Lung (tissue), 12 donors: ENCODE results near the gene TRPM4. TPM values are rescaled to one million over a fixed set of nuclear protein-coding genes. Genes with fewer than 3 reads are reported as not detected.
A peak's percentile ranks its signal among the peaks of the same experiment; 100 is the strongest.

ENCODE experiments used
- ATAC-seq: fragments of 200-7000 bp; cut with Tn5 transposase; one replicate; pipeline ENCODE4 v1.9.1; 2020; ENCODE audit warnings: moderate number of reproducible peaks; ENCODE audit not compliant: insufficient read depth, low FRiP score
- DNase-seq, 3 donors: peaks; one replicate each; pipeline ENCODE4 v3.0.0-alpha.2; 2013 to 2017
- H3K27ac ChIP-seq, 2 donors: one replicate each; pipeline ENCODE4 v1.5.1; 2013; ENCODE audit warnings: mild to moderate bottlenecking in 2 of 2, moderate library complexity in 2 of 2, control low read depth in 1 of 2, inconsistent platforms in 1 of 2, low read depth in 1 of 2, low read length in 1 of 2
- H3K27me3 ChIP-seq, 3 donors: one replicate each; pipeline ENCODE4 v1.5.1; 2013; ENCODE audit warnings: low read length in 2 of 3; ENCODE audit not compliant: control insufficient read depth in 3 of 3, insufficient read depth in 3 of 3
- H3K36me3 ChIP-seq, 4 donors: one replicate each; pipeline ENCODE4 v1.5.1; 2013; ENCODE audit warnings: low read length in 4 of 4, mild to moderate bottlenecking in 1 of 4, moderate library complexity in 1 of 4; ENCODE audit not compliant: control insufficient read depth in 4 of 4, insufficient read depth in 4 of 4
- H3K4me1 ChIP-seq, 5 donors: one replicate each; pipeline ENCODE4 v1.5.1; 2013; ENCODE audit warnings: low read length in 5 of 5, mild to moderate bottlenecking in 2 of 5, moderate library complexity in 1 of 5; ENCODE audit not compliant: control insufficient read depth in 5 of 5, insufficient read depth in 5 of 5
- H3K4me3 ChIP-seq: one replicate; pipeline ENCODE4 v1.5.1; 2013; ENCODE audit warnings: mild to moderate bottlenecking, control low read depth, moderate library complexity
- H3K9ac ChIP-seq, 2 donors: one replicate each; pipeline ENCODE4 v1.5.1; 2013; ENCODE audit warnings: low read length in 2 of 2, control low read depth in 1 of 2; ENCODE audit not compliant: insufficient read depth in 1 of 2
- H3K9me3 ChIP-seq, 4 donors: one replicate each; pipeline ENCODE4 v1.5.1; 2013; ENCODE audit warnings: low read length in 3 of 4, mild to moderate bottlenecking in 1 of 4, moderate library complexity in 1 of 4; ENCODE audit not compliant: control insufficient read depth in 4 of 4, insufficient read depth in 3 of 4
- WGBS, 2 donors: extraction: QIAGEN DNeasy Blood & Tissue Kit; methylation state at CpG; one replicate each; pipeline ENCODE4 v1.1.7; 2013; 5-methylcytosine and 5-hydroxymethylcytosine counted together
- polyA plus RNA-seq, 2 donors: library from polyadenylated mRNA; stranded (reverse); fragments of 200-250 nt; gene quantifications; one replicate each; pipeline ENCODE4 v1.2.1, GENCODE V29; 2013
- total RNA-seq, 2 donors: library from RNA; depleted of rRNA in 1 of 2; stranded (reverse); fragments of >200 nt in 1 of 2; gene quantifications; one replicate each; pipeline ENCODE4 v1.2.1, GENCODE V29; 2014 to 2021
- TF ChIP-seq, protein P1 (sequence below): IDR thresholded peaks from 2 replicates; pipeline ENCODE4 v1.5.1; 2012; ENCODE audit warnings: mild to moderate bottlenecking; ENCODE audit errors: control extremely low read depth, extremely low read depth
- donor health status: control.
- donor health status: control.
- donor health status: Bipolar disorder and iron deficiency.
- donor health status: healthy.
- donor health status: DM: yes; HTN: yes; CAD: no.

Gene TRPM4
- total and polyA plus RNA-seq, 4 donors: 15.6 to 70.1 (median 22.4) TPM

DNA sequence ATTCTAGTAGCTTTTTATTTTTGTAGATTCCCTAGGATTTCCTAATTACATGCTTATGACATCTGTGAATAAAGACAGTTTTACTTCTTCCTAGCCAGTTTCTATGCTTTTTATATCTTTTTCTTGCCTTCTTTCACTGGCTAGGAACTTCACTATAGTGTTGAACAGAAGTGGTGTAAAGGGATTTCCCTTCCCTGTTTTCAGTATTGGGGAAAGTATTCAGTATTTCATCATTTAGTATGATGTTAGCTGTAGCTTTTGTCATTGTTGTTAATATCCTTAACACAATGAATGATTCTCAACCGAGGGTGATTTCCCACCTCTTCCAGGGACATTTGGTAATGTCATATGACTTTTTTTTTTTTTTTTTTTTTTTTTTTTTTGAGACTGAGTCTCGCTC, 90.1 kb downstream of the TRPM4 start:
- Histone ChIP-seq H3K27me3 (no peaks in the 10 kb centered on the region), H3K4me3 (no peak overlapping the region), H3K36me3 (no peaks in the 10 kb centered on the region), H3K9ac (no peak overlapping the region), H3K4me1 (no peaks in the 10 kb centered on the region), H3K9me3 (no peaks in the 10 kb centered on the region), H3K27ac (no peak overlapping the region)
- WGBS, 2 donors: 65 to 72% methylated on average over 1 to 2 of the region's 2 CpGs
- DNase-seq (no peak), ATAC-seq (no peak)
- TF ChIP-seq, protein P1, sequence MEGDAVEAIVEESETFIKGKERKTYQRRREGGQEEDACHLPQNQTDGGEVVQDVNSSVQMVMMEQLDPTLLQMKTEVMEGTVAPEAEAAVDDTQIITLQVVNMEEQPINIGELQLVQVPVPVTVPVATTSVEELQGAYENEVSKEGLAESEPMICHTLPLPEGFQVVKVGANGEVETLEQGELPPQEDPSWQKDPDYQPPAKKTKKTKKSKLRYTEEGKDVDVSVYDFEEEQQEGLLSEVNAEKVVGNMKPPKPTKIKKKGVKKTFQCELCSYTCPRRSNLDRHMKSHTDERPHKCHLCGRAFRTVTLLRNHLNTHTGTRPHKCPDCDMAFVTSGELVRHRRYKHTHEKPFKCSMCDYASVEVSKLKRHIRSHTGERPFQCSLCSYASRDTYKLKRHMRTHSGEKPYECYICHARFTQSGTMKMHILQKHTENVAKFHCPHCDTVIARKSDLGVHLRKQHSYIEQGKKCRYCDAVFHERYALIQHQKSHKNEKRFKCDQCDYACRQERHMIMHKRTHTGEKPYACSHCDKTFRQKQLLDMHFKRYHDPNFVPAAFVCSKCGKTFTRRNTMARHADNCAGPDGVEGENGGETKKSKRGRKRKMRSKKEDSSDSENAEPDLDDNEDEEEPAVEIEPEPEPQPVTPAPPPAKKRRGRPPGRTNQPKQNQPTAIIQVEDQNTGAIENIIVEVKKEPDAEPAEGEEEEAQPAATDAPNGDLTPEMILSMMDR: no peak

DNA sequence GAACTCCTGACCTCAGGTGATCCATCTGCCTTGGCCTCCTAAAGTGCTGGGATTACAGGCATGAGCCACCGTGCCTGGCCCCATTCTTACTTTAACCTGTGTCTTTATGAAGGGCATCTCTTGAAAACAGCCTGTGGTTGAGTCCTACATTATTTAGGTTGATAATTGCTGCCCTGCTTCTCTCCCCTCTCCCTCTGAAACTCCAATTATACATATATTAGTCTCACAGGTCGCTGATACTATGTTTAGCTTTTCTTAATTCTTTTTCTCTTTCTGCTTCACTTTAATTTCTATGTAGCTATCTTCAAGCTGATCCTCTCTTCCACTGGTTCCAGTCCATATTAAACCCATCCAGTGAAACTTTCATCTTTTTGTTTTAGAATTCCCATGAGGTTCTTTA, 92.3 kb downstream of the TRPM4 start:
- Histone ChIP-seq H3K27ac (no peak overlapping the region), H3K4me1 (no peaks in the 10 kb centered on the region), H3K9ac (no peak overlapping the region), H3K36me3 (no peaks in the 10 kb centered on the region), H3K27me3 (no peaks in the 10 kb centered on the region), H3K9me3 (no peaks in the 10 kb centered on the region), H3K4me3 (no peak overlapping the region)
- 88 to 92% methylated on average over 2 of the region's 2 CpGs for WGBS, 2 donors
- ATAC-seq (no peak), DNase-seq (no peak)
- TF ChIP-seq, protein P1: no peak

DNA sequence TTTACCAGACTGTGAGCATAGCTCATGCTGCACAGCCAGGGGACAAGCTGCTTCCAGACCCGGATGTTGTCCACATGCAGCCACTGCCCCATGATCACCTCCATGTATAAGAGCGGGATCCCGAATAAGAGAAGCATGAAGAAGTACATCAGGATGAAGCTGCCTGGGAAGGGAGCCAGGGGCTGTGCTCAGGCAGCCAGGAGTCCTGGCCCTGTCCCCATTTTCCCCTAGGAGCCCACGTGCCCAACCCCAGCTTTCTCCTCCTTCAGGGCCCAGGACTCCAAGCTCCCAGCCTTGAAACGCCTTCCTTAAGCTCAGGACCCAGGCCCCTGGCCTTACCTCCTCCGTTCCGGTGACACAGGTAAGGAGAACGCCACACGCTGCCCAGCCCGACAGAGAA, 98.1 kb downstream of the TRPM4 start:
- H3K27me3 ChIP-seq: no peaks in the 10 kb centered on the region
- no peak for ATAC-seq
- 88 to 94% methylated on average over 10 of the region's 10 CpGs for WGBS, 2 donors

More for the DNA sequence above, 98.1 kb downstream of the TRPM4 start:
- H3K9ac ChIP-seq: no peak overlapping the region
- no peak overlapping the region for H3K27ac ChIP-seq
- H3K36me3 ChIP-seq: no peaks in the 10 kb centered on the region
- DNase-seq: peak in 1 of 3 donors; percentile 9
- TF ChIP-seq, protein P1: no peak
- H3K9me3 ChIP-seq: peaks cover 0 to 10% (median 7%) of the 10 kb centered on the region in 4 donors
- no peak overlapping the region for H3K4me3 ChIP-seq
- H3K4me1 ChIP-seq: no peaks in the 10 kb centered on the region
